NT2/D1 (cell line): ENCODE measurements around the gene GNAI3.

Experiments
- DNase-seq: peaks from one replicate; pipeline ENCODE4 v3.0.0-alpha.2; 2011; ENCODE audit warnings: low read depth, low spot score
- H3K27me3 ChIP-seq: 2 replicates; pipeline ENCODE4 v1.6.0; 2011; ENCODE audit warnings: mild to moderate bottlenecking; ENCODE audit not compliant: insufficient read length, insufficient read depth
- H3K36me3 ChIP-seq: 2 replicates; pipeline ENCODE4 v1.6.1; 2011; ENCODE audit warnings: mild to moderate bottlenecking, low read length, mixed read lengths; ENCODE audit not compliant: insufficient read depth, insufficient read length
- H3K4me1 ChIP-seq: 2 replicates; pipeline ENCODE4 v1.5.1; 2011; ENCODE audit not compliant: insufficient read depth, insufficient read length
- H3K4me3 ChIP-seq: 2 replicates; pipeline ENCODE4 v1.5.1; 2011; ENCODE audit warnings: low read depth; ENCODE audit not compliant: insufficient read length
- H3K9ac ChIP-seq: 2 replicates; pipeline ENCODE4 v1.6.0; 2011; ENCODE audit warnings: low read depth; ENCODE audit not compliant: insufficient read length
- H3K9me3 ChIP-seq: 2 replicates; pipeline ENCODE4 v1.5.1; 2011; ENCODE audit warnings: mild to moderate bottlenecking, low read length; ENCODE audit not compliant: insufficient read depth
- SUZ12 ChIP-seq: IDR thresholded peaks from 2 replicates; pipeline ENCODE4 v1.6.1; 2011; ENCODE audit not compliant: insufficient read length, insufficient read depth; ENCODE audit errors: extremely low read depth
- YY1 ChIP-seq: IDR thresholded peaks from 2 replicates; pipeline ENCODE4 v1.6.1; 2011; ENCODE audit not compliant: insufficient read length, insufficient read depth
- ZNF274 ChIP-seq: IDR thresholded peaks from 2 replicates; pipeline ENCODE4 v1.6.1; 2011; ENCODE audit warnings: mild to moderate bottlenecking, low read depth, low read length

The GNAI3 gene

DNA sequence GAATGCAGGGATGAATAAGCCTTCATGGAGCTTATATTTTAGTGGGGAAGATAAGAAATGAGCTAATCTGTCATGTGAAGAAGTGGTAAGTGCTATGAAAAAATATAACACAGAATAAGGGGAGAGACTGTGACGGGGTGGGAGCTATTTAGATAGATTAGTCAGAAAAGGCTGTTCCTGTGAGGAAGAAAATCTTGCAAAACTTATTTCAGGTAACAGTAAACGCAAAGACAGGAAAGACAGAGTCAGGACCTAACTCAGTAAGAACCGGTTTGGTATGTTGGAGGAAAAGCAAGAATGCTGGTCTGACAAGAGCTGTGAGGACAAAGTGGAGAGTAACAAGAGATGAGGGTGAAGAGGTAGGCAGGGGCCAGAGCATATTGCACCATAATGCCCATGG, 22.0 kb downstream of the GNAI3 start:
- Histone ChIP-seq H3K4me3 (no peak overlapping the region), H3K4me1 (peaks cover 3% of the 10 kb centered on the region), H3K36me3 (peaks cover 12% of the 10 kb centered on the region), H3K9me3 (no peaks in the 10 kb centered on the region), H3K9ac (no peak overlapping the region), H3K27me3 (no peaks in the 10 kb centered on the region)
- DNase-seq: no peak
- TF ChIP-seq ZNF274 (no peak), YY1 (no peak), SUZ12 (no peak)

DNA sequence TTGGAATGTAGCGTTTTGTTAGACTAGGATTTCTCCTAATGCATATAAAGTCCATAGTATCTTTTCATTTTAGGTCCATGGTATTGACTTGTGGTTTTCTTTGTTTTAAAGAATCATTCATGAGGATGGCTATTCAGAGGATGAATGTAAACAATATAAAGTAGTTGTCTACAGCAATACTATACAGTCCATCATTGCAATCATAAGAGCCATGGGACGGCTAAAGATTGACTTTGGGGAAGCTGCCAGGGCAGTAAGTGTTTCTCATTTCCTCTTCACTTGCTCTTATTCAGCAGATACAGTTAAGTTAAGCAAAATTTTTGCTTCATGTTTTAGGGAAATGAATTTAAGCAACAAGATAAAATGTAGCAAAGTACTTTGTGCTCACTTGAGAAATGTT, 25.4 kb downstream of the GNAI3 start:
- Histone ChIP-seq H3K36me3 (peaks cover 27% of the 10 kb centered on the region), H3K27me3 (no peaks in the 10 kb centered on the region), H3K9me3 (no peaks in the 10 kb centered on the region), H3K4me3 (no peak overlapping the region), H3K4me1 (no peaks in the 10 kb centered on the region), H3K9ac (no peak overlapping the region)
- no peak for TF ChIP-seq ZNF274
- TF ChIP-seq SUZ12: no peak
- no peak for TF ChIP-seq YY1
- DNase-seq: no peak

DNA sequence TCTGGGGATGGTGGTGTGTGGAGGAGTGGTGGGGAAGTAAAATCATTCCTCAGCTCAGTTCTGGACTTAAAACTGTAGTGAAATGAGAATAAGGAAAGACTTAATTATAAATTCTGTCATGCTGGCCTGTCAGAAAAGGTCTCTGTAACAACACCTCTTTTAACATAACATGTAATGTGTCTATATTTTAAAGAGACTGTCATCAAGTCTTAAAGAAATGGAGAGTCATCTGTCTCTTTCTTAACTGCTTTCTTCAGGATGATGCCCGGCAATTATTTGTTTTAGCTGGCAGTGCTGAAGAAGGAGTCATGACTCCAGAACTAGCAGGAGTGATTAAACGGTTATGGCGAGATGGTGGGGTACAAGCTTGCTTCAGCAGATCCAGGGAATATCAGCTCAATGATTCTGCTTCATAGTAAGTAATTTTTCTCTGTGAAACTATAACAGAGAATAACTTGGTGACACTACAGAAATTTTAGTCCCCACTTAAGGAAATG, 30.6 kb downstream of the GNAI3 start:
- no peaks in the 10 kb centered on the region for H3K4me1 ChIP-seq
- peaks cover 65% of the 10 kb centered on the region for H3K36me3 ChIP-seq
- TF ChIP-seq YY1: no peak
- no peak for TF ChIP-seq ZNF274
- TF ChIP-seq SUZ12: no peak
- no peak for DNase-seq
- no peaks in the 10 kb centered on the region for H3K9me3 ChIP-seq
- H3K9ac ChIP-seq: no peak overlapping the region
- no peaks in the 10 kb centered on the region for H3K27me3 ChIP-seq
- no peak overlapping the region for H3K4me3 ChIP-seq

DNA sequence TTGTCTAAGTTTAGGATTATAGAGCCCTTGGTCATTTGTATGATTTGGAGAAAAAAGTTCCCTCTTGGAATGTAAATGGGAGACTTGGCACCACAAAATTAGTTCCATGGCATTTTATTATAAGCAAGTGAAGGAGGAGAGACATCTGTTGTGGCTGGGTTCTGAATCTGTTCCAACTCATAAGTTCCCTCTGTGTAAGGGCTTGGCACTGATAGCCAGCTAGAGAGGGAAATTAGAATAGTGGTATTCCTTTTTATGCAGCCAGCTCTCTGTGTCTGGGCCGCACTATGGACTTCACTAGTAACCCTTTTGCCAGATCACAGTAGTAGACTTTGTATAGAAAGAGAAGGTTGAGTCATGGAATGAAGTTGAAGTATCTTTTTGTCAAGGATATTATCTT, 31.1 kb downstream of the GNAI3 start:
- Histone ChIP-seq H3K4me1 (no peaks in the 10 kb centered on the region), H3K9me3 (no peaks in the 10 kb centered on the region), H3K4me3 (no peak overlapping the region), H3K9ac (no peak overlapping the region), H3K27me3 (no peaks in the 10 kb centered on the region), H3K36me3 (peaks cover 66% of the 10 kb centered on the region)
- DNase-seq: no peak
- TF ChIP-seq ZNF274 (no peak), YY1 (no peak), SUZ12 (no peak)

DNA sequence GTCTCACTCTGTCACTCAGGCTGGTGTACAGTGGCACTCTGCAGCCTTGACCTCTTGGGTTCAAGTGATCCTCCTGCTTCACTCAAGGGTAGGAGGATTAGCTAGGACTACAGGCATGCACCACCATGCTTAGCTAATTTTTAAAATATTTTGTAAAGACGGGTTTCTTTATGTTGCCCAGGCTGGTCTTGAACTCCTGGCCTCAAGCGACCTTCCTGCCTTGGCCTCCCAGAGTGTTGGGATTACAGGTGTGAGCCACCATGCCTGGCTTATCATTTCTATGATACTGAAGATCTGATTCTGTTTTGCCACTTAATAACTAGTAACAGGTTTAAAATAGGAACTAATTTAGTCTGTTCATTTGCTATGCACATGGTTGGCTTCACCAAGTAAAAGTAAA, 33.6 kb downstream of the GNAI3 start:
- TF ChIP-seq SUZ12 (no peak), ZNF274 (no peak), YY1 (no peak)
- Histone ChIP-seq H3K4me3 (no peak overlapping the region), H3K36me3 (peaks cover 79% of the 10 kb centered on the region), H3K27me3 (no peaks in the 10 kb centered on the region), H3K4me1 (no peaks in the 10 kb centered on the region), H3K9ac (no peak overlapping the region), H3K9me3 (no peaks in the 10 kb centered on the region)
- no peak for DNase-seq

DNA sequence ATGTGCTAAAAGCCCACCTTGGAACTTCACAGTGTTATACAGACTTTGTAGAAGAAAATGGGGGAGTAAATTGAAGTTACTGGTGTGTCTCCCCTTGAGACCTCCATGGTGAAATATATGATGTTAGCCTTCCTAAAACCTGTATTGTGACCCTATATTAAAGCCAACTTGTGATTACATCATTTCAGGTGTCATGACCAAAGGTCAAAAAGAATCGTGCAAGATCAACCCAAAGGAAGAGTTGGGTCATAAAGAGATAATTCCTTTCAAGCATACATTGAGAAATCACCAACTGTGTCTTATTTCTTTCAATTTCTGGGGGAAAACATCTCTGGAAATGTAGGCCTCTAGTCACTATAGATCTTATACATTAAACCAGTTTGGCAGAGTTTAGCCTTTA, 36.4 kb downstream of the GNAI3 start:
- H3K4me1 ChIP-seq: no peaks in the 10 kb centered on the region
- no peaks in the 10 kb centered on the region for H3K27me3 ChIP-seq
- H3K9me3 ChIP-seq: no peaks in the 10 kb centered on the region
- H3K4me3 ChIP-seq: no peak overlapping the region
- peaks cover 86% of the 10 kb centered on the region for H3K36me3 ChIP-seq
- no peak overlapping the region for H3K9ac ChIP-seq
- no peak for TF ChIP-seq SUZ12
- no peak for TF ChIP-seq YY1
- no peak for DNase-seq

DNA sequence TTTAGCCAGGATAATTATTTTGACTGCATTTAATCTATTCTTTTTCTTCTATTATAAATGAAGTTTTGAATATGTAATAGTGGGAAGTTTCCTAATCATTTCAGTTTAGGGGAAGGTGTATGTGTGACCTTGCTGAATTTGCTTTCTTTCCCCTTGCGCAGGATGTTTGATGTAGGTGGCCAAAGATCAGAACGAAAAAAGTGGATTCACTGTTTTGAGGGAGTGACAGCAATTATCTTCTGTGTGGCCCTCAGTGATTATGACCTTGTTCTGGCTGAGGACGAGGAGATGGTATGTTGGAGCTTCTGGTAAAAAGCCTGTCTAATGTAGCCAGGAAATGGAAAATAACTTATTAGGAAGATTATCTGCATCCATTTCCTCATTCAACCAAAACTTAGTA, 37.6 kb downstream of the GNAI3 start:
- H3K36me3 ChIP-seq: peaks cover 87% of the 10 kb centered on the region
- no peak overlapping the region for H3K9ac ChIP-seq
- no peak overlapping the region for H3K4me3 ChIP-seq
- H3K4me1 ChIP-seq: no peaks in the 10 kb centered on the region
- H3K9me3 ChIP-seq: no peaks in the 10 kb centered on the region
- DNase-seq: no peak
- TF ChIP-seq YY1 (no peak), ZNF274 (no peak), SUZ12 (no peak)
- H3K27me3 ChIP-seq: no peaks in the 10 kb centered on the region
